Measurements from ENCODE around the gene EPB41. TPM values are rescaled to one million over a fixed set of nuclear protein-coding genes. Genes with fewer than 3 reads are reported as not detected.
"Not testable (repeated sequence)": the region's sequence is repeated elsewhere in the genome, so short reads cannot be mapped to it uniquely, and the experiment has no call there.

Gene EPB41
- total and polyA plus RNA-seq, 7 donors: 13.2 to 35.1 (median 27.1) TPM

DNA sequence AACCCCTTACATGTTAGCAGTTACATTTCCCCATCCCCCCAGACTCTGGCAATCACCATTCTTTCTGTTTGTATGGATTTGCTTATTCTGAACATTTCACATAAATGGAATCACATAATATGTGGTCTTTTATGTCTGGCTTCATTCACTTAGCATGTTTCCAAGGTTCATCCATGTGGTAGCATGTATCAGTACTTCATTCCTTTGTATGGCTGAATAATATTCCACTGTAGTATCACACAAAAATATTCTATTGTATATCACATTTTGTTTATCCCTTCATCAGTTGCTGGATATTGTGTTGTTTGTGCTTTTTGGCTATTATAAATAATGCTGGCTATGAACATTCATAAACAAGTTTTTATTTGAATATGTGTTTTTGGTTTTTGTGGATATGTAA lies 22.2 kb downstream of the EPB41 start:
- intact Hi-C loops (cut with DNase I): no loop called here
- Histone ChIP-seq H3K27me3 (no peaks in the 10 kb centered on the region), H3K4me3 (no peak overlapping the region), H3K9me3 (no peaks in the 10 kb centered on the region), H3K27ac (no peak overlapping the region), H3K4me1 (no peaks in the 10 kb centered on the region), H3K36me3 (no peaks in the 10 kb centered on the region)
- no peak for DNase-seq
- TF ChIP-seq CTCF (IDR thresholded peaks at IDR 0.05) (no peak), POLR2AphosphoS5 (IDR thresholded peaks at IDR 0.05) (no peak), EP300 (IDR thresholded peaks at IDR 0.05) (no peak), POLR2A (IDR thresholded peaks at IDR 0.05) (no peak)

GRCh38 chr1:28943581-28943980 lies 29.2 kb downstream of the EPB41 start:
- H3K27me3 ChIP-seq; H3K36me3 ChIP-seq; H3K4me3 ChIP-seq; H3K4me1 ChIP-seq; intact Hi-C loops (cut with DNase I); H3K9me3 ChIP-seq; DNase-seq; H3K27ac ChIP-seq: not testable (repeated sequence)
- 83 to 85% methylated on average over 3 of the region's 3 CpGs for WGBS, 2 donors

DNA sequence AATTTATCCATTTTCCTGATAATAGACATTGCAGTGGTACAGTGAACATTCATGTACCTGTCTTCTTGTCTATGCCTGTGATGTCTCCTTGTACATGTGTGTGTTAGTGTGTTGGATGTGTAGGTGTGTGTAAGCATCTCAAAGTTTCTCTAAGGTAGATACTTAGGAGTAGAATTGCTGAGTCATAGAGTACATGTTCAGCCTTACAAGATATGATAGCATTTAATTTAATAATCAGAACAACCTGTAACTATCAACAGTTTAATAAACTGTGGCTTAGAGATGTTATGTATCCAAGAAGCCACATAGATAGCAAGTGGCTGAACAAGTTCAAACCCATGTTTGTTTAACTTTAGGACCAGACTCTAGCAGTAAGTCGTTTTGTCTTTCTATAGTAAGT lies 35.6 kb downstream of the EPB41 start:
- H3K27me3 ChIP-seq: no peaks in the 10 kb centered on the region
- WGBS, 2 donors: 29 to 66% methylated on average over 1 of the region's 1 CpG
- intact Hi-C loops (cut with DNase I): no loop called here

DNA sequence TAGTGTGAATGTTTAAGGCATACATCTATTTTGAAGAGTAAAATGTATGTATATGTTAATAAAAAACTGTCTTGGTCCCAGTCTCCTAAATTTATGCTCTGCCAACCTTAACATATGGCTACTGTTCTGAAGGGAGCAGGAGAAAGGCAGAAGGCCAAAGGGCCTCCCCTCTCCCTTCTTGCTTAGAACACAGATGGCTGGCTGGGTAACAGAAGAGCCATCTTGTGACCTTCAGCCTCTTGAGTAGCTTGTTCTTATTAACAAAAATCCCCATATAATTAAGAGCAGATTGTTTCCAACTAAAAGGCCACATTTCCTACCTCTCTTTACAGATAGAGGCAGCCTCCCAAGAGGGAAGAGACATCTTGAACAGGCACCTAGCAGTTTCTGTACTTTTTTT lies 36.1 kb downstream of the EPB41 start:
- no peaks in the 10 kb centered on the region for H3K9me3 ChIP-seq
- no peaks in the 10 kb centered on the region for H3K36me3 ChIP-seq
- H3K4me3 ChIP-seq: no peak overlapping the region
- TF ChIP-seq POLR2AphosphoS5 (IDR thresholded peaks at IDR 0.05) (no peak), EP300 (IDR thresholded peaks at IDR 0.05) (no peak), POLR2A (IDR thresholded peaks at IDR 0.05) (no peak), CTCF (IDR thresholded peaks at IDR 0.05) (no peak)
- intact Hi-C loops (cut with DNase I): no loop called here
- no peak overlapping the region for H3K27ac ChIP-seq
- H3K4me1 ChIP-seq: peaks cover 0 to 10% (median 0%) of the 10 kb centered on the region in 4 donors
- H3K27me3 ChIP-seq: no peaks in the 10 kb centered on the region
- no peak for DNase-seq

More for the DNA sequence above, 35.6 kb downstream of the EPB41 start:
- TF ChIP-seq EP300 (IDR thresholded peaks at IDR 0.05): no peak
- TF ChIP-seq POLR2A (IDR thresholded peaks at IDR 0.05): no peak
- TF ChIP-seq CTCF (IDR thresholded peaks at IDR 0.05): no peak
- no peak for TF ChIP-seq POLR2AphosphoS5 (IDR thresholded peaks at IDR 0.05)
- Histone ChIP-seq H3K4me3 (no peak overlapping the region), H3K36me3 (no peaks in the 10 kb centered on the region), H3K9me3 (no peaks in the 10 kb centered on the region), H3K4me1 (peaks cover 0 to 10% (median 0%) of the 10 kb centered on the region in 4 donors), H3K27ac (no peak overlapping the region)
- DNase-seq: no peak

GRCh38 chr1:28954126-28954726 lies 39.9 kb downstream of the EPB41 start:
- Histone ChIP-seq H3K36me3 (no peaks in the 10 kb centered on the region), H3K27me3 (no peaks in the 10 kb centered on the region), H3K9me3 (no peaks in the 10 kb centered on the region), H3K27ac (no peak overlapping the region), H3K4me3 (no peak overlapping the region), H3K4me1 (peaks cover 0 to 10% (median 0%) of the 10 kb centered on the region in 4 donors)
- DNase-seq: no peak
- WGBS, 2 donors: 71 to 78% methylated on average over 2 of the region's 2 CpGs
- intact Hi-C loops (cut with DNase I): no loop called here
- TF ChIP-seq POLR2A (IDR thresholded peaks at IDR 0.05) (no peak), POLR2AphosphoS5 (IDR thresholded peaks at IDR 0.05) (no peak), EP300 (IDR thresholded peaks at IDR 0.05) (no peak), CTCF (IDR thresholded peaks at IDR 0.05) (no peak)

All from sigmoid colon (tissue), 7 donors.